ENCODE data around the gene EEF1AKMT4. TPM values are rescaled to one million over a fixed set of nuclear protein-coding genes. Genes with fewer than 3 reads are reported as not detected.

EEF1AKMT4 gene
- total RNA-seq, 4 donors from 2014 or later, result 3.3 to 4.9 (median 3.7) TPM

GRCh38 chr3:184239708-184240107, 9.8 kb upstream of the EEF1AKMT4 start:
- Histone ChIP-seq H3K27ac (replicated peaks in 1 of 4) (no peak overlapping the region), H3K4me3 (no peak overlapping the region), H3K9me3 (no peaks in the 10 kb centered on the region), H3K36me3 (peaks cover 15 to 33% (median 28%) of the 10 kb centered on the region in 4 donors), H3K4me1 (peaks cover 6 to 10% (median 9%) of the 10 kb centered on the region in 4 donors), H3K27me3 (peaks cover 0 to 58% (median 2%) of the 10 kb centered on the region in 4 donors)
- DNase-seq (ENCODE audit: extremely low spot score), result no peak
- no peak for TF ChIP-seq EP300 (IDR thresholded peaks at IDR 0.05)
- TF ChIP-seq CTCF (IDR thresholded peaks at IDR 0.05), result no peak
- TF ChIP-seq POLR2AphosphoS5 (IDR thresholded peaks at IDR 0.05), result no peak
- no peak for TF ChIP-seq POLR2A (IDR thresholded peaks at IDR 0.05; ENCODE audit: low read depth)
- intact Hi-C loops (cut with DNase I), result loop anchor here (5.0 kb wide), 1 partner anchor 97 kb away; no protein-coding TSS in a partner anchor
- WGBS, result 84% methylated on average over 7 of the region's 7 CpGs

- no peak for DNase-seq (ENCODE audit: extremely low spot score)
- intact Hi-C loops (cut with DNase I), result loop anchor here (5.0 kb wide), 1 partner anchor 98 kb away; no protein-coding TSS in a partner anchor
- H3K27me3 ChIP-seq, result peaks cover 0 to 53% (median 2%) of the 10 kb centered on the region in 4 donors
- no peak for TF ChIP-seq EP300 (IDR thresholded peaks at IDR 0.05)
- TF ChIP-seq POLR2A (IDR thresholded peaks at IDR 0.05; ENCODE audit: low read depth), result no peak
- peak in 1 of 3 experiments; percentile 5 for TF ChIP-seq CTCF (IDR thresholded peaks at IDR 0.05)
- TF ChIP-seq POLR2AphosphoS5 (IDR thresholded peaks at IDR 0.05), result no peak
- no peak overlapping the region for H3K27ac ChIP-seq (replicated peaks in 1 of 4)
- peaks cover 6 to 10% (median 9%) of the 10 kb centered on the region in 4 donors for H3K4me1 ChIP-seq
- H3K36me3 ChIP-seq, result peaks cover 24 to 42% (median 36%) of the 10 kb centered on the region in 4 donors
- H3K9me3 ChIP-seq, result no peaks in the 10 kb centered on the region
- 85% methylated on average over 2 of the region's 4 CpGs for WGBS
- H3K4me3 ChIP-seq, result no peak overlapping the region
Measured at GRCh38 chr3:184240384-184241140, 8.9 kb upstream of the EEF1AKMT4 start.

- Histone ChIP-seq H3K27ac (replicated peaks in 1 of 4) (no peak overlapping the region), H3K4me3 (no peak overlapping the region), H3K4me1 (peaks cover 6 to 10% (median 9%) of the 10 kb centered on the region in 4 donors), H3K9me3 (no peaks in the 10 kb centered on the region), H3K27me3 (peaks cover 0 to 49% (median 2%) of the 10 kb centered on the region in 4 donors), H3K36me3 (peaks cover 25 to 45% (median 39%) of the 10 kb centered on the region in 4 donors)
- DNase-seq (ENCODE audit: extremely low spot score), result no peak
- 34% methylated on average over 17 of the region's 17 CpGs for WGBS
- no peak for TF ChIP-seq POLR2A (IDR thresholded peaks at IDR 0.05; ENCODE audit: low read depth)
- intact Hi-C loops (cut with DNase I), result loop anchor here (5.0 kb wide), 1 partner anchor 99 kb away; no protein-coding TSS in a partner anchor
Measured at GRCh38 chr3:184241141-184241446, 8.4 kb upstream of the EEF1AKMT4 start.

- peaks cover 6 to 10% (median 9%) of the 10 kb centered on the region in 4 donors for H3K4me1 ChIP-seq
- H3K9me3 ChIP-seq, result no peaks in the 10 kb centered on the region
- H3K27ac ChIP-seq (replicated peaks in 1 of 4), result no peak overlapping the region
- no peak overlapping the region for H3K4me3 ChIP-seq
- H3K36me3 ChIP-seq, result peaks cover 25 to 45% (median 39%) of the 10 kb centered on the region in 4 donors
- TF ChIP-seq CTCF (IDR thresholded peaks at IDR 0.05) (peak; percentile 32 to 55 (median 34)), POLR2A (IDR thresholded peaks at IDR 0.05; ENCODE audit: low read depth) (no peak), EP300 (IDR thresholded peaks at IDR 0.05) (no peak)
- H3K27me3 ChIP-seq, result peaks cover 0 to 44% (median 2%) of the 10 kb centered on the region in 4 donors
- WGBS, result 38% methylated on average over 23 of the region's 46 CpGs
- DNase-seq (ENCODE audit: extremely low spot score), result no peak
- intact Hi-C loops (cut with DNase I), result loop anchor here (5.0 kb wide), 1 partner anchor 99 kb away; no protein-coding TSS in a partner anchor
Measured at GRCh38 chr3:184241447-184242296, 7.8 kb upstream of the EEF1AKMT4 start.

DNA sequence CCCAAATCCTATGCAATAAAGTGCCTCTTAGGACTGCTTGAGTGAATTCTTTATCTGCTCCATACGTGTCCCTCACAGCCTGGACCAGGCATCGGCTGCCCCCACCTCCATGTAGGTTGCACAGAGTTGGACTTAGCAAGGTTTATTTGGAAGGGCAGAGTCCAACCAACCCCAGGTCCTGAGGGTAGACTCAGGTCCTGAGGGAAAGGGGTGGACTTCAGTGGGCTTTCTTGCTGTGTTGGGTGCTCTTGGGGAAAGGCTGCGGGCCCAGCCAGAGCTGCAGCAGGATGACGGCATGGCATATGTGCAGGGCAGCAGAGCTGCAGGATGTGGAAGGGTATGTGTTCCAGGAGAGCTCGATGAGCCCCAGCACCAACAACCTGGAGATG, 7.2 kb upstream of the EEF1AKMT4 start:
- WGBS, result 85% methylated on average over 5 of the region's 5 CpGs
- Histone ChIP-seq H3K27me3 (peaks cover 0 to 37% (median 2%) of the 10 kb centered on the region in 4 donors), H3K27ac (replicated peaks in 1 of 4) (no peak overlapping the region), H3K4me1 (peaks cover 6 to 16% (median 11%) of the 10 kb centered on the region in 4 donors), H3K36me3 (peaks cover 25 to 45% (median 39%) of the 10 kb centered on the region in 4 donors), H3K9me3 (no peaks in the 10 kb centered on the region), H3K4me3 (no peak overlapping the region)
- no peak for DNase-seq (ENCODE audit: extremely low spot score)
- intact Hi-C loops (cut with DNase I), result loop anchor here (5.0 kb wide), 1 partner anchor 100 kb away; no protein-coding TSS in a partner anchor
- TF ChIP-seq CTCF (IDR thresholded peaks at IDR 0.05), result no peak
- no peak for TF ChIP-seq POLR2AphosphoS5 (IDR thresholded peaks at IDR 0.05)
- no peak for TF ChIP-seq POLR2A (IDR thresholded peaks at IDR 0.05; ENCODE audit: low read depth)
- TF ChIP-seq EP300 (IDR thresholded peaks at IDR 0.05), result no peak
